Measurements from ENCODE around the gene CLMN.

DNA sequence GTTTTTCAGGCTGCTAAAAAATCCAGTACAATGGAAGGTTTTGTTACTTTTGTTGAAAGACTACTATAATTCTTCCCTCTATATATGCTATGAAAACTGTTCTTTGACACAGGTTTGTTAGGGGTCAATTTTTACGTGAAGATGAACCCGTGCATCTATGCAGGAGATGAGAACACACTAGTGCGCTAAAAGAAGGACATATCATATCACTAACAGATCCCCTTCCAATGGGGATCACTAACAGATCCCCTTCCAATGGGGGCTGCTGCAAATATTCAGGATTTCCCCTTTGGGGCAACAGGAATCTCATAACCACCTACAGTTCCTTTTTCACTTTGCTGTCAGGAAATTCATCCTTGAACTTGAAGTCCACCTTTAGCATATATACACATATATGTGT, 75.1 kb downstream of the CLMN start:
- TF ChIP-seq SP1 (IDR thresholded peaks at IDR 0.05; ENCODE audit: low read depth, low read length) (no peak), CHD1 (IDR thresholded peaks at IDR 0.05; ENCODE audit: low read depth, low read length) (no peak), REST (IDR thresholded peaks at IDR 0.05; ENCODE audit: low read depth, low read length) (no peak), EP300 (IDR thresholded peaks at IDR 0.05; ENCODE audit: borderline replicate concordance in 1 of 2, control insufficient read depth in 1 of 2, low read depth in 2 of 2, low read length in 2 of 2) (no peak), POLR2AphosphoS5 (IDR thresholded peaks at IDR 0.05; ENCODE audit: low read length) (no peak), CREB1 (IDR thresholded peaks at IDR 0.05; ENCODE audit: low read depth) (no peak), POLR2A (IDR thresholded peaks at IDR 0.05; ENCODE audit: low read depth, low read length) (no peak), TCF12 (IDR thresholded peaks at IDR 0.05; ENCODE audit: low read depth, low read length) (no peak), CEBPB (IDR thresholded peaks at IDR 0.05; ENCODE audit: borderline replicate concordance in 1 of 2, low read depth in 2 of 2, low read length in 2 of 2) (no peak), EZH2 (IDR thresholded peaks at IDR 0.05; ENCODE audit: borderline replicate concordance, control insufficient read depth, low read depth, low read length) (no peak)
- TF ChIP-seq, protein P1, sequence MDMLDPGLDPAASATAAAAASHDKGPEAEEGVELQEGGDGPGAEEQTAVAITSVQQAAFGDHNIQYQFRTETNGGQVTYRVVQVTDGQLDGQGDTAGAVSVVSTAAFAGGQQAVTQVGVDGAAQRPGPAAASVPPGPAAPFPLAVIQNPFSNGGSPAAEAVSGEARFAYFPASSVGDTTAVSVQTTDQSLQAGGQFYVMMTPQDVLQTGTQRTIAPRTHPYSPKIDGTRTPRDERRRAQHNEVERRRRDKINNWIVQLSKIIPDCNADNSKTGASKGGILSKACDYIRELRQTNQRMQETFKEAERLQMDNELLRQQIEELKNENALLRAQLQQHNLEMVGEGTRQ (IDR thresholded peaks at IDR 0.05; ENCODE audit: borderline replicate concordance, low read depth, low read length) = no peak

Data from GM12878 (cell line).